SJCRH30 (cell line): Measurements from ENCODE around the gene CRNN. TPM values are rescaled to one million over a fixed set of nuclear protein-coding genes. Genes with fewer than 3 reads are reported as not detected.

Experiments used
- DNase-seq, 2 experiments: peaks; one replicate each; pipeline ENCODE4 v3.0.0-alpha.2; 2015 to 2020
- H3K27ac ChIP-seq: fragments of 250-450 bp; sonication (Bioruptor Pico); 2 replicates; pipeline ENCODE4 v1.5.1; 2020; ENCODE audit warnings: mild to moderate bottlenecking, moderate library complexity
- H3K27me3 ChIP-seq: fragments of 250-450 bp; sonication (Bioruptor Pico); 2 replicates; pipeline ENCODE4 v1.5.1; 2020; ENCODE audit warnings: mild to moderate bottlenecking, moderate library complexity
- H3K36me3 ChIP-seq: fragments of 250-450 bp; sonication (Bioruptor Pico); 2 replicates; pipeline ENCODE4 v1.5.1; 2020; ENCODE audit warnings: mild to moderate bottlenecking, moderate library complexity
- H3K4me1 ChIP-seq: fragments of 250-450 bp; sonication (Bioruptor Pico); 2 replicates; pipeline ENCODE4 v1.5.1; 2020; ENCODE audit warnings: mild to moderate bottlenecking, moderate library complexity
- H3K4me3 ChIP-seq: fragments of 250-450 bp; sonication (Bioruptor Pico); 2 replicates; pipeline ENCODE4 v1.5.1; 2020; ENCODE audit warnings: mild to moderate bottlenecking, moderate library complexity
- H3K9me3 ChIP-seq: fragments of 250-450 bp; sonication (Bioruptor Pico); replicated peaks from 2 replicates; pipeline ENCODE4 v1.5.1; 2020; ENCODE audit warnings: mild to moderate bottlenecking, moderate library complexity
- total RNA-seq: library from RNA; depleted of rRNA; stranded (reverse); fragments of >200 nt; shearing (Covaris generic); gene quantifications from 2 replicates; pipeline ENCODE4 v1.2.3, GENCODE V29; 2014

The CRNN gene
- total RNA-seq, 1 experiment from 2014 or later: not detected

- Histone ChIP-seq H3K4me3 (no peak overlapping the region), H3K36me3 (no peaks in the 10 kb centered on the region), H3K27ac (no peak overlapping the region), H3K27me3 (no peaks in the 10 kb centered on the region; the same call in 1 of the 2 replicates), H3K9me3 (no peaks in the 10 kb centered on the region), H3K4me1 (no peaks in the 10 kb centered on the region)
- DNase-seq: no peak
Measured at GRCh38 chr1:152442301-152442700, 28.2 kb upstream of the CRNN start.

GRCh38 chr1:152441756-152442155 lies 27.7 kb upstream of the CRNN start:
- H3K9me3 ChIP-seq: no peaks in the 10 kb centered on the region
- H3K27me3 ChIP-seq: no peaks in the 10 kb centered on the region; the same call in 1 of the 2 replicates
- H3K4me3 ChIP-seq: no peak overlapping the region
- no peak overlapping the region for H3K27ac ChIP-seq
- H3K36me3 ChIP-seq: no peaks in the 10 kb centered on the region
- H3K4me1 ChIP-seq: no peaks in the 10 kb centered on the region
- DNase-seq: no peak

GRCh38 chr1:152440635-152441471 lies 26.8 kb upstream of the CRNN start:
- no peaks in the 10 kb centered on the region; the same call in 1 of the 2 replicates for H3K27me3 ChIP-seq
- H3K36me3 ChIP-seq: no peaks in the 10 kb centered on the region
- H3K4me3 ChIP-seq: no peak overlapping the region
- no peaks in the 10 kb centered on the region for H3K9me3 ChIP-seq
- H3K4me1 ChIP-seq: no peaks in the 10 kb centered on the region
- peak; percentile 58 to 81 for DNase-seq
- no peak overlapping the region for H3K27ac ChIP-seq

GRCh38 chr1:152436593-152437496 lies 22.8 kb upstream of the CRNN start:
- no peak overlapping the region for H3K27ac ChIP-seq
- no peaks in the 10 kb centered on the region for H3K9me3 ChIP-seq
- no peak overlapping the region for H3K4me3 ChIP-seq
- DNase-seq: no peak
- no peaks in the 10 kb centered on the region; the same call in 1 of the 2 replicates for H3K27me3 ChIP-seq
- H3K4me1 ChIP-seq: no peaks in the 10 kb centered on the region
- H3K36me3 ChIP-seq: no peaks in the 10 kb centered on the region

GRCh38 chr1:152427458-152427857 lies 13.4 kb upstream of the CRNN start:
- no peak for DNase-seq
- Histone ChIP-seq H3K4me3 (no peak overlapping the region), H3K9me3 (no peaks in the 10 kb centered on the region), H3K27ac (no peak overlapping the region), H3K36me3 (no peaks in the 10 kb centered on the region), H3K27me3 (no peaks in the 10 kb centered on the region), H3K4me1 (no peaks in the 10 kb centered on the region)

GRCh38 chr1:152426731-152427130 lies 12.7 kb upstream of the CRNN start:
- H3K9me3 ChIP-seq: no peaks in the 10 kb centered on the region
- DNase-seq: no peak
- no peaks in the 10 kb centered on the region for H3K27me3 ChIP-seq
- no peak overlapping the region for H3K4me3 ChIP-seq
- no peaks in the 10 kb centered on the region for H3K36me3 ChIP-seq
- H3K27ac ChIP-seq: no peak overlapping the region
- H3K4me1 ChIP-seq: no peaks in the 10 kb centered on the region

GRCh38 chr1:152419917-152420316 lies 5.9 kb upstream of the CRNN start:
- Histone ChIP-seq H3K27me3 (no peaks in the 10 kb centered on the region), H3K27ac (no peak overlapping the region), H3K4me3 (no peak overlapping the region), H3K4me1 (0 out of 2 replicates have a peak, but pooled peaks cover 4% of the 10 kb centered on the region), H3K9me3 (no peaks in the 10 kb centered on the region), H3K36me3 (no peaks in the 10 kb centered on the region)
- no peak for DNase-seq

GRCh38 chr1:152415454-152416227 lies 1.6 kb upstream of the CRNN start:
- 0 out of 2 replicates have a peak, but pooled peaks cover 4% of the 10 kb centered on the region for H3K4me1 ChIP-seq
- no peak for DNase-seq
- H3K27me3 ChIP-seq: no peaks in the 10 kb centered on the region
- no peaks in the 10 kb centered on the region for H3K9me3 ChIP-seq
- H3K27ac ChIP-seq: no peak overlapping the region
- no peaks in the 10 kb centered on the region for H3K36me3 ChIP-seq
- H3K4me3 ChIP-seq: no peak overlapping the region

GRCh38 chr1:152412756-152413155 lies 1.3 kb downstream of the CRNN start:
- no peaks in the 10 kb centered on the region for H3K36me3 ChIP-seq
- H3K27ac ChIP-seq: no peak overlapping the region
- no peaks in the 10 kb centered on the region for H3K27me3 ChIP-seq
- no peaks in the 10 kb centered on the region for H3K4me1 ChIP-seq
- no peak overlapping the region for H3K4me3 ChIP-seq
- DNase-seq: peak in 1 of 2 experiments; percentile 9
- no peaks in the 10 kb centered on the region for H3K9me3 ChIP-seq

- H3K27ac ChIP-seq: no peak overlapping the region
- no peaks in the 10 kb centered on the region for H3K4me1 ChIP-seq
- no peaks in the 10 kb centered on the region for H3K27me3 ChIP-seq
- no peak for DNase-seq
- no peak overlapping the region for H3K4me3 ChIP-seq
- H3K36me3 ChIP-seq: no peaks in the 10 kb centered on the region
- no peaks in the 10 kb centered on the region for H3K9me3 ChIP-seq
Measured at GRCh38 chr1:152411134-152411533, 2.9 kb downstream of the CRNN start.

GRCh38 chr1:152410599-152410998 lies 3.5 kb downstream of the CRNN start:
- no peaks in the 10 kb centered on the region for H3K27me3 ChIP-seq
- DNase-seq: peak in 1 of 2 experiments; percentile 4
- no peaks in the 10 kb centered on the region for H3K9me3 ChIP-seq
- H3K4me1 ChIP-seq: no peaks in the 10 kb centered on the region
- no peak overlapping the region for H3K4me3 ChIP-seq
- H3K36me3 ChIP-seq: no peaks in the 10 kb centered on the region
- H3K27ac ChIP-seq: no peak overlapping the region

- H3K36me3 ChIP-seq: no peaks in the 10 kb centered on the region
- H3K4me3 ChIP-seq: no peak overlapping the region
- H3K4me1 ChIP-seq: no peaks in the 10 kb centered on the region
- no peak overlapping the region for H3K27ac ChIP-seq
- no peak for DNase-seq
- no peaks in the 10 kb centered on the region for H3K27me3 ChIP-seq
- H3K9me3 ChIP-seq: no peaks in the 10 kb centered on the region
Measured at GRCh38 chr1:152410028-152410427, 4.0 kb downstream of the CRNN start.

- H3K36me3 ChIP-seq: no peaks in the 10 kb centered on the region
- H3K27ac ChIP-seq: no peak overlapping the region
- DNase-seq: no peak
- H3K4me3 ChIP-seq: no peak overlapping the region
- H3K4me1 ChIP-seq: no peaks in the 10 kb centered on the region
- no peaks in the 10 kb centered on the region for H3K9me3 ChIP-seq
- H3K27me3 ChIP-seq: no peaks in the 10 kb centered on the region
Measured at GRCh38 chr1:152408664-152409063, 5.4 kb downstream of the CRNN start.

GRCh38 chr1:152398812-152399698 lies 15.0 kb downstream of the CRNN start:
- Histone ChIP-seq H3K4me1 (no peaks in the 10 kb centered on the region), H3K36me3 (no peaks in the 10 kb centered on the region), H3K9me3 (no peaks in the 10 kb centered on the region), H3K27me3 (no peaks in the 10 kb centered on the region), H3K4me3 (no peak overlapping the region), H3K27ac (no peak overlapping the region)
- peak in 1 of 2 experiments; percentile 8 for DNase-seq
